HCT116 (cell line): Measurements from ENCODE around the gene EDEM1.

Experiments
- CTCF ChIP-seq, 3 experiments: fragments of 200-600 bp in 1 of 3; sonication (generic) in 1 of 3; IDR thresholded peaks in 2 of 3; conservative IDR thresholded peaks in 1 of 3; 2 replicates each; pipeline ENCODE4 v1.5.1; 2012 to 2017; ENCODE audit warnings: low read depth in 2 of 3, low read length in 2 of 3, antibody characterized with exemption in 1 of 3, borderline replicate concordance in 1 of 3, control low read depth in 1 of 3, mild to moderate bottlenecking in 1 of 3, mixed read lengths in 1 of 3, mixed run types in 1 of 3, moderate library complexity in 1 of 3; ENCODE audit not compliant: insufficient read depth in 1 of 3
- EZH2 ChIP-seq: fragments of 200-600 bp; sonication (generic); IDR thresholded peaks from 2 replicates; pipeline ENCODE4 v1.6.1; 2017; ENCODE audit warnings: antibody characterized with exemption, mixed run types
- JUND ChIP-seq: IDR thresholded peaks from 2 replicates; pipeline ENCODE4 v1.6.1; 2012
- SIN3A ChIP-seq: IDR thresholded peaks from 2 replicates; pipeline ENCODE4 v1.6.1; 2012; ENCODE audit warnings: low read depth
- TCF7L2 ChIP-seq: IDR thresholded peaks from 2 replicates; pipeline ENCODE4 v1.7.0; 2011; ENCODE audit warnings: borderline replicate concordance, inconsistent platforms; ENCODE audit not compliant: insufficient read depth, insufficient read length; ENCODE audit errors: extremely low read depth

GRCh38 chr3:5186089-5186857 is 1.2 kb upstream of the EDEM1 start:
- TF ChIP-seq CTCF (IDR thresholded peaks at IDR 0.05 in 2 of 3, conservative IDR thresholded peaks at IDR 0.05 in 1 of 3; ENCODE audit: borderline replicate concordance in 1 of 3, insufficient read depth in 1 of 3, low read depth in 2 of 3, low read length in 2 of 3): no peak
- TF ChIP-seq TCF7L2: no peak
- no peak for TF ChIP-seq JUND
- no peak for TF ChIP-seq EZH2
- no peak for TF ChIP-seq SIN3A
